PC-3 (cell line): Measurements from ENCODE around the gene ZFHX3. TPM values are rescaled to one million over a fixed set of nuclear protein-coding genes. Genes with fewer than 3 reads are reported as not detected.

Experiments used
- ATAC-seq: fragments of 200-7000 bp; cut with Tn5 transposase; 2 replicates; pipeline ENCODE4 v1.9.1; 2020; ENCODE audit warnings: mild to moderate bottlenecking, moderate library complexity
- BruUV-seq: library from RNA; stranded (reverse); fragments of 400-500 nt; replicated peaks from 2 replicates; lab custom pipeline; 2021; lab: Mats Ljungman, UMichigan
- CTCF ChIA-PET: fragments of 300-600 bp; sonication (Branson Sonifier 250); formaldehyde crosslinking; loops from one replicate; lab custom pipeline; 2022; ENCODE audit warnings: antibody characterized with exemption; lab: Charles Lee
- POLR2A ChIA-PET: fragments of 300-600 bp; sonication (Branson Sonifier 250); formaldehyde crosslinking; loops from one replicate; lab custom pipeline; 2022; ENCODE audit warnings: antibody characterized with exemption; ENCODE audit not compliant: unreplicated experiment; lab: Charles Lee
- DNase-seq: peaks from one replicate; pipeline ENCODE4 v3.0.0-alpha.2; 2015
- H2AFZ ChIP-seq: fragments of 300-600 bp; sonication (generic); 2 replicates; pipeline ENCODE4 v1.6.0; 2016; ENCODE audit warnings: antibody characterized with exemption, low read length
- H3F3A ChIP-seq: fragments of 300-600 bp; sonication (generic); one replicate; pipeline ENCODE4 v1.6.0; 2017; ENCODE audit warnings: antibody characterized with exemption, low read length, control low read depth, mild to moderate bottlenecking; ENCODE audit not compliant: unreplicated experiment
- H3K27ac ChIP-seq: fragments of 300-600 bp; sonication (generic); 2 replicates; pipeline ENCODE4 v1.5.1; 2016; ENCODE audit warnings: mild to moderate bottlenecking, low read length
- H3K27me3 ChIP-seq: fragments of 300-600 bp; sonication (generic); 2 replicates; pipeline ENCODE4 v1.6.1; 2016; ENCODE audit warnings: low read length, mixed read lengths
- H3K36me3 ChIP-seq: fragments of 300-600 bp; sonication (generic); 2 replicates; pipeline ENCODE4 v1.6.1; 2016; ENCODE audit warnings: low read depth, mixed run types, low read length, mixed read lengths
- H3K4me1 ChIP-seq: fragments of 300-600 bp; sonication (generic); 2 replicates; pipeline ENCODE4 v1.5.1; 2016; ENCODE audit warnings: low read length; ENCODE audit not compliant: insufficient read depth
- H3K4me2 ChIP-seq: fragments of 300-600 bp; sonication (generic); 2 replicates; pipeline ENCODE4 v1.6.0; 2016; ENCODE audit warnings: low read length
- H3K4me3 ChIP-seq: fragments of 300-600 bp; sonication (generic); 2 replicates; pipeline ENCODE4 v1.5.1; 2016; ENCODE audit warnings: mild to moderate bottlenecking, low read length, mixed read lengths
- H3K79me2 ChIP-seq: fragments of 300-600 bp; sonication (generic); 2 replicates; pipeline ENCODE4 v1.6.1; 2017; ENCODE audit warnings: low read length, mixed read lengths
- H3K9ac ChIP-seq: fragments of 300-600 bp; sonication (generic); 2 replicates; pipeline ENCODE4 v1.6.0; 2016; ENCODE audit warnings: mild to moderate bottlenecking, low read length
- H3K9me2 ChIP-seq: fragments of 300-600 bp; sonication (generic); replicated peaks from 2 replicates; pipeline ENCODE4 v1.6.1; 2016; ENCODE audit warnings: mixed run types, low read length, mixed read lengths
- H3K9me3 ChIP-seq: fragments of 300-600 bp; sonication (generic); 2 replicates; pipeline ENCODE4 v1.6.1; 2016; ENCODE audit warnings: low read length, mixed read lengths
- H4K20me1 ChIP-seq: fragments of 300-600 bp; sonication (generic); 2 replicates; pipeline ENCODE4 v1.6.1; 2016; ENCODE audit warnings: low read length, mixed read lengths
- CTCF ChIP-seq: fragments of 300-600 bp; sonication (generic); conservative IDR thresholded peaks from 2 replicates; pipeline ENCODE4 v1.5.1; 2017; ENCODE audit warnings: antibody characterized with exemption, low read depth, mild to moderate bottlenecking, low read length
- EZH2 ChIP-seq: fragments of 300-600 bp; sonication (generic); IDR thresholded peaks from one replicate; pipeline ENCODE4 v1.6.1; 2017; ENCODE audit warnings: antibody characterized with exemption, mild to moderate bottlenecking, low read length; ENCODE audit not compliant: unreplicated experiment
- EZH2phosphoT487 ChIP-seq: fragments of 300-600 bp; sonication (generic); IDR thresholded peaks from 2 replicates; pipeline ENCODE4 v1.6.1; 2018; ENCODE audit warnings: mild to moderate bottlenecking, antibody characterized with exemption, low read length, borderline replicate concordance
- intact Hi-C: fragments of 100-400 bp; cut with micrococcal nuclease; formaldehyde crosslinking; loops from 2 replicates; pipeline ENCODE4 v1.9.0; 2023
- total RNA-seq: library from RNA; depleted of rRNA; stranded (reverse); fragments of >200 nt; gene quantifications from 2 replicates; pipeline ENCODE4 v1.2.3, GENCODE V29; 2014

ZFHX3 gene
- total RNA-seq, 1 experiment from 2014 or later = 3.5 TPM

GRCh38 chr16:72924537-72924926 is 123.4 kb downstream of the ZFHX3 start:
- Histone ChIP-seq H3K79me2 (peaks cover 33% of the 10 kb centered on the region), H3K4me3 (no peak overlapping the region), H3F3A (no peaks in the 10 kb centered on the region), H2AFZ (no peak overlapping the region), H3K9me2 (no peaks in the 10 kb centered on the region), H3K4me1 (peaks cover 24% of the 10 kb centered on the region), H4K20me1 (no peaks in the 10 kb centered on the region), H3K9ac (no peak overlapping the region), H3K36me3 (no peaks in the 10 kb centered on the region), H3K27ac (no peak overlapping the region), H3K9me3 (no peaks in the 10 kb centered on the region), H3K27me3 (no peaks in the 10 kb centered on the region), H3K4me2 (no peak overlapping the region)
- no peak for TF ChIP-seq EZH2
- no peak for TF ChIP-seq CTCF
- TF ChIP-seq EZH2phosphoT487 = no peak
- CTCF ChIA-PET = no interaction called here
- DNase-seq (no peak), ATAC-seq (no peak)
- intact Hi-C loops = no loop called here
- no TSS peak for BruUV-seq
- POLR2A ChIA-PET = no interaction called here

- Histone ChIP-seq H3F3A (no peaks in the 10 kb centered on the region), H3K79me2 (peaks cover 27% of the 10 kb centered on the region), H3K27me3 (no peaks in the 10 kb centered on the region), H3K9ac (no peak overlapping the region), H3K9me2 (no peaks in the 10 kb centered on the region), H3K9me3 (no peaks in the 10 kb centered on the region), H3K4me1 (peaks cover 18% of the 10 kb centered on the region), H3K4me2 (no peak overlapping the region), H3K4me3 (no peak overlapping the region), H3K36me3 (no peaks in the 10 kb centered on the region), H4K20me1 (no peaks in the 10 kb centered on the region), H3K27ac (no peak overlapping the region), H2AFZ (no peak overlapping the region)
- BruUV-seq = no TSS peak
- no peak for DNase-seq
- ChIA-PET CTCF (no interaction called here), POLR2A (no interaction called here)
- TF ChIP-seq EZH2phosphoT487 = no peak
- TF ChIP-seq CTCF = no peak
- no peak for TF ChIP-seq EZH2
- no peak for ATAC-seq
- intact Hi-C loops = no loop called here
These were observed 124.2 kb downstream of the ZFHX3 start for GRCh38 chr16:72923757-72924156.

- H3K27me3 ChIP-seq = no peaks in the 10 kb centered on the region
- POLR2A ChIA-PET = no interaction called here
These were observed 125.2 kb downstream of the ZFHX3 start for GRCh38 chr16:72922714-72923113.

More at GRCh38 chr16:72922714-72923113, 125.2 kb downstream of the ZFHX3 start:
- H3K9me2 ChIP-seq = no peaks in the 10 kb centered on the region
- H3K36me3 ChIP-seq = no peaks in the 10 kb centered on the region
- ATAC-seq (no peak), DNase-seq (no peak)
- no peak overlapping the region for H3K4me3 ChIP-seq
- no peaks in the 10 kb centered on the region for H4K20me1 ChIP-seq
- H3K4me1 ChIP-seq = peaks cover 11% of the 10 kb centered on the region
- CTCF ChIA-PET = no interaction called here
- H3K79me2 ChIP-seq = peaks cover 21% of the 10 kb centered on the region
- intact Hi-C loops = no loop called here
- no peaks in the 10 kb centered on the region for H3K9me3 ChIP-seq
- no TSS peak for BruUV-seq
- TF ChIP-seq EZH2 = no peak
- TF ChIP-seq CTCF = no peak
- TF ChIP-seq EZH2phosphoT487 = no peak
- H3K27ac ChIP-seq = no peak overlapping the region
- H3K4me2 ChIP-seq = no peak overlapping the region
- H2AFZ ChIP-seq = no peak overlapping the region
- no peak overlapping the region for H3K9ac ChIP-seq
- H3F3A ChIP-seq = no peaks in the 10 kb centered on the region
